Skeletal muscle tissue (tissue), 4 donors: ENCODE data around the gene IL17REL. TPM values are rescaled to one million over a fixed set of nuclear protein-coding genes. Genes with fewer than 3 reads are reported as not detected.

Source experiments
- H3K27ac ChIP-seq: one replicate; pipeline ENCODE4 v1.7.0; 2013; ENCODE audit warnings: mild to moderate bottlenecking, low read depth, low read length, inconsistent platforms
- H3K27me3 ChIP-seq, 3 donors: one replicate each; pipeline ENCODE4 v1.7.0; 2013; ENCODE audit warnings: low read length in 3 of 3; ENCODE audit not compliant: control insufficient read depth in 3 of 3, insufficient read depth in 3 of 3
- H3K36me3 ChIP-seq, 3 donors: one replicate each; pipeline ENCODE4 v1.7.0; 2013; ENCODE audit warnings: low read length in 3 of 3; ENCODE audit not compliant: control insufficient read depth in 3 of 3, insufficient read depth in 3 of 3
- H3K4me1 ChIP-seq, 3 donors: one replicate each; pipeline ENCODE4 v1.7.0; 2013; ENCODE audit warnings: low read length in 3 of 3, mild to moderate bottlenecking in 3 of 3; ENCODE audit not compliant: control insufficient read depth in 3 of 3, insufficient read depth in 3 of 3
- H3K4me3 ChIP-seq, 3 donors: one replicate each; pipeline ENCODE4 v1.7.0; 2013; ENCODE audit warnings: low read length in 3 of 3
- H3K9ac ChIP-seq, 3 donors: one replicate each; pipeline ENCODE4 v1.7.0; 2013; ENCODE audit warnings: low read length in 3 of 3, mild to moderate bottlenecking in 3 of 3, moderate library complexity in 2 of 3, low read depth in 1 of 3
- H3K9me3 ChIP-seq, 3 donors: one replicate each; pipeline ENCODE4 v1.7.0; 2013; ENCODE audit warnings: low read length in 3 of 3; ENCODE audit not compliant: control insufficient read depth in 3 of 3
- total RNA-seq: library from RNA; depleted of rRNA; stranded (reverse); fragments of >200 nt; gene quantifications from one replicate; pipeline ENCODE4 v1.2.3, GENCODE V29; 2014
- donor health status: Osteomylitis.

The IL17REL gene
- not detected for total RNA-seq

DNA sequence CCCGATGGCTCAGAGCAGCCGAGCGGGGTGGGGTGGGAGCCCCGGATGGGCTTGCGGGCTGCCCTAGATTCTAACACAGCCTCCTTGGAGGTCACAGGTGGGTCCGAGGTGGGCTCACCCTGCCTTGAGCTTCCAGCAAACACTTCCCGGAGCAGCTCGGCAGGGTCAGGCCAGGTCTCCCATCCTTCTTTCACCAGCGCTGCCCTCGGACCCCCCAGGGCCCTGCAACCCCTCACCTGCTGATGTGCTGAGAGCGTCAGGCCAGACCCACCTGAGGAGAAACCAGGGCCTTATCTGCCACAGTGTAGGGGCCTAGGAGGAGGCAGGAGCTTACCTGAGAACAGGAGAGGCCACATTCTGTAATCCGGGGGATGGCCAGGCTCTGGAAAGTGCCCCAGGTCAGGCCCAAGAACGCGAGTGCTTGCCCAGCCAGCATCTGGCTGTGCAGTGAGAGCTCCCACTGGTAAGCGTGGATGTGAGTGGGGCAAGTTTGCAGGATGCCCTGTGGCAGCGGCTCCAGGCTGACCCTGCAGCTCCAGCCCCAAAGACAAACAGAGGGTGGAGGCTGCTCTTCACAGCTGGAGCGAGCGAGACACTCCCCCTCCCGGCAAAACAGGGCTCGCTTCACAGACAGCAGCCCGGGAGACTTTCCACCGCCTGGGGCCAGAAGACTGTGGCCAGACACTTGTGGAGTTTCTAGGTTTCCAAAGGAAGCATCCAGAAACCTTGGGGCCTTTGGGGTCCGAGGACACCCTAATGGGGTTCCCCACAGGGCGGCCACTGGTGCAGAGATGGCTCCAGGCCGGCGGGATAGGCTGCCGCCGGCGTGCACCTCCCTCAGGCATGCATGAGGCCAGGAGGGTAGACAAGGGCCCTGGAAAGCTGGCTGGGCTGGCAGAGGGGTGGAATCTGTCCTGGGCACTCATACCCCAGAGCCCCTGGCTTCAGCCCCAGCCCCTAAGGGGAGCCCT, at the start of gene IL17REL:
TSS of gene IL17REL (minus strand) at position 555 of the 971 bp plus-strand sequence. CDS start at position 436, 119 bp downstream.
- Histone ChIP-seq H3K9me3 (no peaks in the 10 kb centered on the region), H3K27me3 (peaks cover 56 to 77% (median 67%) of the 10 kb centered on the region in 3 donors), H3K4me1 (no peaks in the 10 kb centered on the region), H3K36me3 (no peaks in the 10 kb centered on the region), H3K9ac (no peak within 1 kb of the TSS), H3K4me3 (no peak within 1 kb of the TSS), H3K27ac (no peak within 1 kb of the TSS)

DNA sequence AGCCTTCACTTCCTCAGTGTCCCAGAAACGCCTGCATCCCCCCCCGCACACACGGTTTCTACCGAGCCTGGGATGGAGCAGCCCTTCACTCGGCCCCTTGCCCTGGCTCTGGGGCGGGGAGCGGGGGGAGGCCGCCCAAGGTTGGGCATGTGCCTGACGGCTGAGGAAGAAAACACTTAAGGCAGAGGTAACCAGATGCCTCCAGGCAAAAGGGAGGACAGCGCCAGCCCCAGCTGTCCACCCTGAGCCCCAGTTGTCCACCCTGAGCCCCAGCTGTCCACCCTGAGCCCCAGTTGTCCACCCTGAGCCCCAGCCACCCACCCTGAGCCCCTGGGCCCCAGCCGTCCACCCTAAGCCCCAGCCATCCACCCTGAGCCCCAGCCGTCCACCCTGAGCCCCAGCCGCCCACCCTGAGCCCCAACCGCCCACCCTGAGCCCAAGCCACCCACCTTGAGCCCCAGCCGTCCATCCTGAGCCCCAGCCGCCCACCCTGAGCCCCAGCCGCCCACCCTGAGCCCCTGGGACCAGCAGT, 49.3 kb upstream of the IL17REL start:
- Histone ChIP-seq H3K4me3 (no peak overlapping the region), H3K9me3 (no peaks in the 10 kb centered on the region), H3K9ac (no peak overlapping the region), H3K27ac (no peak overlapping the region), H3K27me3 (peaks cover 23 to 55% (median 52%) of the 10 kb centered on the region in 3 donors), H3K4me1 (peaks cover 0 to 5% (median 2%) of the 10 kb centered on the region in 3 donors), H3K36me3 (no peaks in the 10 kb centered on the region)

DNA sequence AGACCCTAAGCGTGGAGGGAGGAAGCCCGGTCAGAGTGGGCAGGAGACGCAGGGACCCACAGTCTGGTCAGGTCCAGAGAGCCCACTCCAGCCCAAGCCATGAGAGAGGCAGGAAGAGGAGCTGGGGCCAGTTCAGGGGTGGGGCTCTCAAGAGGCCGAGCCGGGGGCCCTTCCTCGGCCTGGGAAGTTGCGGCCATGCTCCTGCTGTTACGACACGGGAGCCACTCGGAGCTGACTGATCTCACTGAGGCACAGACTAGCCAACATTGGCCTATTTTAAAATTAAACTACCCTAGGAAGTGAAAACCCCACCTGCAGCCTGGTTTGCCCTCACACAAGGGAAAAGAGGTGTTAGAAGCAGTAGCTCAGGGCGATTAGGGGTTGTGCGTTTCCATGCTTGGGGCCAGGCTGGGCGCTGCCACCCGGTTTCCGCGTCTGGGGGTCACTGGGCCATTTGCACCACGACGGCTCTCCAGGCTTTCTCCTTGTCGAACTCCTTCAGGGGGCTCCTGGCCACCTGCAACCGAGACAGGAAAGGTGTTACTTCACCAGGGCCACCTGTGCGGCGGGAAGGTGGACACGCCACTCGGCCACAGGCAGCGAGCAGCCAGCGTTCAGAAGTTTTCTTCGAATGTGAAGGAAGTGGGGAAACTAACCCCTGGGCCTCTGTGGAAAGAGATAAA, 48.7 kb upstream of the IL17REL start:
- H3K36me3 ChIP-seq, result no peaks in the 10 kb centered on the region
- H3K9me3 ChIP-seq, result no peaks in the 10 kb centered on the region
- H3K27ac ChIP-seq, result no peak overlapping the region
- H3K9ac ChIP-seq, result no peak overlapping the region
- peaks cover 27 to 61% (median 58%) of the 10 kb centered on the region in 3 donors for H3K27me3 ChIP-seq
- no peak overlapping the region for H3K4me3 ChIP-seq
- H3K4me1 ChIP-seq, result peaks cover 0 to 5% (median 2%) of the 10 kb centered on the region in 3 donors

DNA sequence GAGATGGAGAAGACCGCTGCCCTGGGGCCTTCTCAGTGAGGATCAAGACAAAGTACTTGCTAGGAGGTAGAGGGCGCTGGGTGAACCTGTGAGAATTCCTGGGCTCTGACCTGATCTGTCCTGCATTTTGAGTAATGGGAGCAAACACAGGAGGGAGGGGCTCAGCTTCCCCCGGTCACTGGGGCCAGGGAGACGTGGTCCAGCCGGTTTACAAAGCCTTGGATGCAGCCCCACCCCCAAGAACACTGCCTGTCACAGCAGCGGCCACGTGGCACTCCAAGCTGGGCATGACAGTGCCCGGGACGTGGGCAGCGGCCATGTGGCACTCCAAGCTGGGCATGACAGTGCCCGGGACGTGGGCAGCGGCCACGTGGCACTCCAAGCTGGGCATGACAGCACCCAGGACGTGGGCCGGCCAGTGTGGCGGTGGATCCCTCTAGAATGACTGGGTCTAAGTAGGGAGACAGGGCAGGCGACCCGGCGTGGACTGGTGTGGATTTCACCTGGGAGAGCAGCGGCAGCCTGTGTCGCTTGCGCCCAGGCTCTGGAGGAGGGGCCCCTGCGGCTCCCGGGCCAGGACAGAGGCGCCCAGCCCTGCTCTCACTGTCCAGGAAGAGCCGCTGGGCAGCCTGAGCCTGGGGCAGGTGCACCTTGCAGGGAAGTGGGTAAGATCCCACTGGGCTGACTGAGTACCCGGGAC, 48.0 kb upstream of the IL17REL start:
- no peak overlapping the region for H3K27ac ChIP-seq
- no peak overlapping the region for H3K9ac ChIP-seq
- peaks cover 0 to 5% (median 2%) of the 10 kb centered on the region in 3 donors for H3K4me1 ChIP-seq
- no peak overlapping the region for H3K4me3 ChIP-seq
- no peaks in the 10 kb centered on the region for H3K36me3 ChIP-seq
- H3K9me3 ChIP-seq, result no peaks in the 10 kb centered on the region
- H3K27me3 ChIP-seq, result peaks cover 29 to 65% (median 58%) of the 10 kb centered on the region in 3 donors

DNA sequence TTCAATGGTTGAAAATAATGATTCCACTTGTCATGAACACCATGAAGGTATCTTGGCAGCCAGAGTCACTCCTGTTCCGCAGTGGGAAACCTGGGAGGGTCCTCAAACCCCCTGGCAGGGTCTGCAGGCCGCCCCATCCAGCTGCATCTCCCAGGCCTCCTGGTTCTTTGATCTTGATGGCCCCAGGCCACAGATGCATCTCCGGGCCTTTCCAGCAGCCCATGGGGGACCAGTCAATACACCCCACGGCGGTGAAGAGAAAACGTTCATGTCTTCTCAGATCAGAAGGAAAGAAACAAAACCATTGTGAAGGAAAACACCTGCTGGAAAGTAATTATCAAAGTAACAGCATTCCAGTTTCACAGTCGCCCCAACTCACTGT, 47.3 kb upstream of the IL17REL start:
- H3K4me1 ChIP-seq, result peaks cover 0 to 5% (median 2%) of the 10 kb centered on the region in 3 donors
- no peak overlapping the region for H3K9ac ChIP-seq
- peaks cover 27 to 65% (median 58%) of the 10 kb centered on the region in 3 donors for H3K27me3 ChIP-seq
- no peaks in the 10 kb centered on the region for H3K36me3 ChIP-seq
- no peaks in the 10 kb centered on the region for H3K9me3 ChIP-seq
- no peak overlapping the region for H3K4me3 ChIP-seq
- no peak overlapping the region for H3K27ac ChIP-seq

DNA sequence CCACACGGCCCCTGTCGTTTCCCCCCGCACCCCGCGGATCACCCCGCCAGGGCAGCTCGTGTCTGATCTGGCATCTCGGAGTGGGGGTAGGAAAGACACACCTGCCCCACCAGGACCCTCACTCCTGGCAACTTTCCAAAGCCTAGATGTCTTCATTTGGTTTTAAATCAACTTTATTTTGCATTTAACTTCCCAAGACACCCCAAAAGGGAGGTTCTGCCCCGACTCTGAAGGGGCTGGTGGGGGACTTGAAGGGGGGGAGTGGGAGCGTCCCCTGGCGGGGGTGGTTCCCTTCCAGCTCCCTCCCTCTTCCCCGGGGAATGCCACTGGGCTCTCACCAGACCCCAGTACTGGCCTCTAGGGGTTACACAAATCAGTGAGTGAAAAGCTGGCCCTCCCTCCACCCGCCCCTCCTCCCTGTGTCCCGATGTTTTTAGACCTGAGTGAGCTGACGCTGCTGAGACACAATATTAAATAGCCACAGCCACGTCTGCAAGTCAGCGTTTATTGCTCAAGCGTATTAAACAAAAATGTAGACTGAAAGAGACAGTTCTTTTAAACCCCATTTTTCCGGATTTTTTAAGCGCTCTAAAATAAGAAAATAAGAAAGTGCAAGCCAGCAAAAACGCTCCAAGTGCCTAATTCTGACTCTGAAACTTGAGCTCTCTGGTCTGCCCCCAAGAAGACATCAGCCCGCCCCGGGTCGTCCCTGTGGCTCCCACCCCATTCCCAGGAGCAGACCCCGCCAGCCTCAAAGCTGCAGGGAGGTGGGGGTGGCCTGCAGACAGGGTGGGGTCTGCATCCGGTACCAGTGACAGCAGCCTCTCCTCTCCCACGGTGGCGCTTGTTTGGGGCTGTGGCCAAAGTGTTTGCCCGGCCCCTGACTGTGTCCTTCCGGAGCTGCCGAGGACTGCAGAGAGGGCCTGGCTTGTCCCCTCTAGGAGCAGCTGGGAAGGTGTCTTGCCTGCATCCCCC, 46.6 kb upstream of the IL17REL start:
- H3K9me3 ChIP-seq, result no peaks in the 10 kb centered on the region
- no peak overlapping the region for H3K9ac ChIP-seq
- H3K4me3 ChIP-seq, result no peak overlapping the region
- H3K27ac ChIP-seq, result no peak overlapping the region
- no peaks in the 10 kb centered on the region for H3K36me3 ChIP-seq
- H3K4me1 ChIP-seq, result peaks cover 0 to 5% (median 2%) of the 10 kb centered on the region in 3 donors
- peaks cover 23 to 60% (median 54%) of the 10 kb centered on the region in 3 donors for H3K27me3 ChIP-seq

DNA sequence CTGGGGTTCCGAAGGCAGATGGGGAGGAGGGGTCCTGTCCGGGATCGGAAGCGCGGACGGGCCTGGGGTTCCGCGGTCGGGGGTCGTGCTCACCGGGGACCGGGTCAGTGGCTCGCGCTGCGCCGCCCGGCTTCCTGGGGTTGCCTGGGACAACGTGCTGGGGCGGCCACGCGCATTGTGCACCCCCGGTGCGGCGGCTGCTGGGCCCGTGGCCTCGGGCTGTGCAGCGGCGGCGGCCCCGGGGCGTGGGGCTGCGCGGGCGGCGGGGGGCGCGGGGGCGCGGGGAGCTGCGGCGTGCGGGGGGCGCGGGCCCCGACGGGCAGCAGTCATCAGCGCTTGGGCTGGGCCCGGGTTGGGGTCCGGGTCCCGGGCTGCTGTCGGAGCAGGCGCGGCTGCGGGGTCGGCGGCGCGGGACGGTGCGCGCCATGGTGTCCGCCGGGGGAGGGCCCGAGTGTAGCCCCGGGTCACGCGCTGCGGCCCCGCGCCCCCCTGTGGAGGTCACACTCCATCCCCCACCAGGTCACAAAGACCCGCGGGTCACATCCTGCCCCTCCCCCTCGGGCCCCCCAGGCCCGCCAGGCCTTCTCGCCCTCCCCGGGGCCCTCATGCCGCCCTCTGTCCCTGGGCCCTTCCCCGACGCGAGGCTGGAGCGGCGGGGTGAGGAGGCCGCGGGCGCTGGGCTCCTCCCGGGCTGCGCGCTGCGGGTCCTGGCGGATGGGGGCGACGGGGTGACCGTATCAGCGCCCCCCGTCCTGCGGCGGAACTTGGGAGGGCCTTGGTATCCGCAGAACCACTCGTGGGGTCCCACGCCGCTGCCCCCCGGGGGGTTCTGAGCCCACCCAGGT, 45.7 kb upstream of the IL17REL start, which contains the start of gene TTLL8:
TSS of gene TTLL8 (minus strand) at position 238 of the 845 bp plus-strand sequence.
- peaks cover 0 to 5% (median 2%) of the 10 kb centered on the region in 3 donors for H3K4me1 ChIP-seq
- peaks cover 24 to 56% (median 51%) of the 10 kb centered on the region in 3 donors for H3K27me3 ChIP-seq
- no peak within 1 kb of the TSS for H3K9ac ChIP-seq
- H3K9me3 ChIP-seq, result peaks cover 0 to 6% (median 3%) of the 10 kb centered on the region in 3 donors
- H3K4me3 ChIP-seq, result no peak within 1 kb of the TSS
- no peak within 1 kb of the TSS for H3K27ac ChIP-seq
- no peaks in the 10 kb centered on the region for H3K36me3 ChIP-seq

DNA sequence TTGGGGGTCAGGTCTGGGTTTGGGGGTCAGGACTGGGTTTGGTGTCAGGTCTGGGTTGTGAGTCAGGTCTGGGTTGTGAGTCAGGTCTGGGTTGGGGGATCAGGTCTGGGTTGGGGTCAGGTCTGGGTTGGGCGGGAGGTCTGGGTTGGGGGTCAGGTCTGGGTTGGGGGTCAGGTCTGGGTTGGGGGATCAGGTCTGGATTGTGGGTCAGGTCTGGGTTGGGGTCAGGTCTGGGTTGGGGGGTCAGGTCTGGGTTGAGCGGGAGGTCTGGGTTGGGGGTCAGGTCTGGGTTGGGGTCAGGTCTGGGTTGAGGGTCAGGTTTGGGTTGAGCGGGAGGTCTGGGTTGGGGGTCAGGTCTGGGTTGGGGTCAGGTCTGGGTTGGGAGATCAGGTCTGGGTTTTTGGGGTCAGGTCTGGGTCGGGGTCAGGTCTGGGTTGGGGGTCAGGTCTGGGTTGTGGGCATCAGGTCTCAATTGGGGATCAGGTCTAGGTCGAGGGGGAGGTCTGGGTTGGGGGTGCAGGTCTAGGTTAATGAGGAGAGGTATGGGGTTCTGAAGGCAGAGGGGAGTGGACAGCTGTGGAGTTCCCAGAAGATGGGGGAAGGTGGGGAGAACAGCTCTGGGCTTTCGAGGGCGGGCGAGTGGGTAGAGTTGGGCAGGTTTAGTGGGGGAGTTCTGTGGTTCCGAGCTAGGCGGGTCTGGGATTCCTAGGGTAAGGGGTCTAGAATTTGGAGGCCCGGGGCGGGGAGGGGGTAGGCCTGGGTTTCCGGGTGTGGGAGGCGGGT, 44.9 kb upstream of the IL17REL start:
- peaks cover 2 to 6% (median 3%) of the 10 kb centered on the region in 3 donors for H3K9me3 ChIP-seq
- H3K27me3 ChIP-seq, result peaks cover 24 to 56% (median 51%) of the 10 kb centered on the region in 3 donors

More for the DNA sequence above, 44.9 kb upstream of the IL17REL start:
- H3K4me3 ChIP-seq, result no peak overlapping the region
- H3K27ac ChIP-seq, result no peak overlapping the region
- no peaks in the 10 kb centered on the region for H3K36me3 ChIP-seq
- peaks cover 0 to 5% (median 2%) of the 10 kb centered on the region in 3 donors for H3K4me1 ChIP-seq
- H3K9ac ChIP-seq, result no peak overlapping the region
